ENCODE measurements around the gene DZIP1. TPM values are rescaled to one million over a fixed set of nuclear protein-coding genes. Genes with fewer than 3 reads are reported as not detected.

The DZIP1 gene
- total RNA-seq, 1 experiment from 2014 or later = not detected

GRCh38 chr13:95530178-95530577, 114.3 kb downstream of the DZIP1 start:
- H2AFZ ChIP-seq (ENCODE audit: low read length) = no peak overlapping the region
- no peaks in the 10 kb centered on the region for H3K9me3 ChIP-seq (ENCODE audit: low read length)
- no peak overlapping the region for H3K9ac ChIP-seq (ENCODE audit: low read length)
- no peaks in the 10 kb centered on the region for H4K20me1 ChIP-seq (ENCODE audit: insufficient read depth, low read depth, low read length)
- no peaks in the 10 kb centered on the region for H3K4me1 ChIP-seq (ENCODE audit: low read length)
- H3K36me3 ChIP-seq (ENCODE audit: insufficient read depth, low read length) = no peaks in the 10 kb centered on the region
- H3K9me2 ChIP-seq (replicated peaks; ENCODE audit: insufficient read depth, low read length) = no peaks in the 10 kb centered on the region
- no peaks in the 10 kb centered on the region for H3K79me2 ChIP-seq (ENCODE audit: low read length)
- no peaks in the 10 kb centered on the region for H3K27me3 ChIP-seq (ENCODE audit: low read length)
- DNase-seq = no peak
- H3K4me3 ChIP-seq (ENCODE audit: low read length) = no peak overlapping the region
- H3K27ac ChIP-seq (ENCODE audit: low read length) = no peak overlapping the region
- no peak overlapping the region for H3K4me2 ChIP-seq (ENCODE audit: low read depth, low read length, poor library complexity, severe bottlenecking)

Other genes starting within 250 kb of the DZIP1 start
- not detected in 2 replicates for gene CLDN10, start 92.0 kb downstream of the DZIP1 start, total RNA-seq (2014; rRNA removed; shearing (Covaris generic); ENCODE audit: low replicate concordance)
- gene DNAJC3, start 32.4 kb upstream of the DZIP1 start, total RNA-seq (2014; rRNA removed; shearing (Covaris generic); ENCODE audit: low replicate concordance) = 12.0 and 19.7 TPM in 2 replicates

Data from Karpas-422 (cell line).